Sciatic nerve (tissue), 2 donors: Measurements from ENCODE around the gene APBA2. TPM values are rescaled to one million over a fixed set of nuclear protein-coding genes. Genes with fewer than 3 reads are reported as not detected.

ENCODE experiments used
- ATAC-seq: fragments of 200-7000 bp; cut with Tn5 transposase; one replicate; pipeline ENCODE4 v1.9.1; 2020; ENCODE audit warnings: mild to moderate bottlenecking, moderate library complexity
- DNase-seq: peaks from one replicate; pipeline ENCODE4 v3.0.0-alpha.2; 2020; ENCODE audit warnings: low spot score
- intact Hi-C: fragments of 100-400 bp; cut with DNase I; formaldehyde crosslinking; loops from one replicate; pipeline ENCODE4 v1.14.2; 2022
- total RNA-seq: library from RNA; stranded (reverse); fragmentation: NEBNext Ultra II Directional; extraction: Animal tissue kit (Norgen Biotek cat#: 25700); gene quantifications from one replicate; pipeline ENCODE4 v1.2.1, GENCODE V29; 2021
- donor health status: DM: no; HTN: no; CAD: no.
- donor health status: DM: no; HTN: no; CAD: no.

The APBA2 gene
- total RNA-seq, 1 donor from 2014 or later: 3.5 TPM

- ATAC-seq (no peak), DNase-seq (no peak)
- intact Hi-C loops: no loop called here
Observed at GRCh38 chr15:29056839-29057450, 171.2 kb downstream of the APBA2 start.

- no peak for DNase-seq
- ATAC-seq: no peak
- intact Hi-C loops: no loop called here
Observed at GRCh38 chr15:29057856-29058255, 172.1 kb downstream of the APBA2 start.

GRCh38 chr15:29058903-29059539 lies 173.2 kb downstream of the APBA2 start:
- intact Hi-C loops: no loop called here
- no peak for ATAC-seq
- DNase-seq: no peak

GRCh38 chr15:29059871-29060640 lies 174.3 kb downstream of the APBA2 start:
- ATAC-seq: no peak
- intact Hi-C loops: no loop called here
- no peak for DNase-seq

GRCh38 chr15:29061746-29062145 lies 176.0 kb downstream of the APBA2 start:
- intact Hi-C loops: no loop called here
- peak; percentile 35 for DNase-seq
- no peak for ATAC-seq

GRCh38 chr15:29062179-29062591 lies 176.4 kb downstream of the APBA2 start:
- no peak for ATAC-seq
- no peak for DNase-seq
- intact Hi-C loops: no loop called here

GRCh38 chr15:29062626-29063025 lies 176.9 kb downstream of the APBA2 start:
- ATAC-seq: no peak
- DNase-seq: no peak

GRCh38 chr15:29063646-29064045 lies 177.9 kb downstream of the APBA2 start:
- ATAC-seq (no peak), DNase-seq (no peak)
- intact Hi-C loops: no loop called here

More at GRCh38 chr15:29062626-29063025, 176.9 kb downstream of the APBA2 start:
- intact Hi-C loops: no loop called here

- no peak for DNase-seq
- no peak for ATAC-seq
- intact Hi-C loops: no loop called here
Observed at GRCh38 chr15:29064290-29064689, 178.5 kb downstream of the APBA2 start.

GRCh38 chr15:29064731-29065130 lies 179.0 kb downstream of the APBA2 start:
- intact Hi-C loops: no loop called here
- DNase-seq: no peak

GRCh38 chr15:29065571-29065970 lies 179.8 kb downstream of the APBA2 start:
- ATAC-seq: no peak
- intact Hi-C loops: no loop called here

More at GRCh38 chr15:29064731-29065130, 179.0 kb downstream of the APBA2 start:
- no peak for ATAC-seq

GRCh38 chr15:29066310-29066709 lies 180.5 kb downstream of the APBA2 start:
- intact Hi-C loops: no loop called here
- ATAC-seq (no peak), DNase-seq (no peak)

More at GRCh38 chr15:29065571-29065970, 179.8 kb downstream of the APBA2 start:
- no peak for DNase-seq

- ATAC-seq (no peak), DNase-seq (no peak)
- intact Hi-C loops: no loop called here
Observed at GRCh38 chr15:29066838-29067237, 181.1 kb downstream of the APBA2 start.

GRCh38 chr15:29067949-29068348 lies 182.2 kb downstream of the APBA2 start:
- DNase-seq (no peak), ATAC-seq (no peak)
- intact Hi-C loops: no loop called here

- ATAC-seq: peak; percentile 28
- DNase-seq: no peak
- intact Hi-C loops: no loop called here
Observed at GRCh38 chr15:29070471-29071231, 184.9 kb downstream of the APBA2 start.

GRCh38 chr15:29071232-29071881 lies 185.6 kb downstream of the APBA2 start:
- intact Hi-C loops: no loop called here
- no peak for DNase-seq
- no peak for ATAC-seq

- ATAC-seq (no peak), DNase-seq (no peak)
- intact Hi-C loops: no loop called here
Observed at GRCh38 chr15:29071882-29072273, 186.1 kb downstream of the APBA2 start.

GRCh38 chr15:29072444-29072843 lies 186.7 kb downstream of the APBA2 start:
- intact Hi-C loops: no loop called here
- DNase-seq (no peak), ATAC-seq (no peak)

GRCh38 chr15:29074045-29074444 lies 188.3 kb downstream of the APBA2 start:
- DNase-seq (no peak), ATAC-seq (no peak)
- intact Hi-C loops: no loop called here
